ENCODE measurements around the gene TXLNA. TPM values are rescaled to one million over a fixed set of nuclear protein-coding genes. Genes with fewer than 3 reads are reported as not detected.

The TXLNA gene
- total RNA-seq, 1 experiment from 2014 or later: 35.0 TPM

DNA sequence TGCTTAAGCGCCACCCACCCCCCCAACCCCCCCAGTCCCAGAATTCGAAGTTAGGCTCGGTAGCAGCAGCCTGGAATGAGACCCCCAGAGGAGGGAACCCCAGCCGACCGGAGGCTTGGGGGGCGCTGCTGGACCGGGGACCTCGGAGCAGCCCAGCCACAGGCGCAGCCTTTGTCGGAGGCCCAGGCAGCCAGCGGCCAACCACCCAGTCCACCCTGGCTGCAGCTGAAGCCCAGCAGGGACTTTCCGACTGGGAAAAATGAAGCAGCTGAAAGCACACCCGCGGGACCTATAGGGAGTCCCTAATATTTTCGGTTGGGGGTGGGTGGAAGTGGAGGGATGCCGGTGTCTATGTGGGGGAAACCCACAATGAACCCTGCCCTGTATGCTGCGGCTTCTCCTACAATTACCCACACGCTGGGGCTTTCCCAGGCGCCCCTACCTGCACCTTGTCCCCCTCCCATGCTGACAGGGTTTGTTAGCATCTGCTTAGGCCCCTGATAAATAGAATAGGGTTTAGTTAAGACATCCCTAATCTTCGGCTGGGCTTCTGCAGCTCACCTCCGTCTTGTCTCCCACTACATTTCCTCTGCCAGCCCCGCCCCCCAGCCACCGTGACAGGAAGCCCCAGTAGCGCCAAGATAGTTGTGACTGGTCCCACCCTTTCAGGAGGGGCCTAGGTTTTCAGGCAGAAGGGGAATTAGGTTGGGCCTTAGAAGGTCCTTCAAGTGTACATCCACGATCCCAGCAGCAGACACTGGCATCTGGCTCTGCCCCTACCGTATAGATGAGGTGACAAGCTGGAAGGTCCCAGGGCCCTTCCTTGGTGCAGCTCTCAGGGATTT, 21.8 kb downstream of the TXLNA start:
- H3K27ac Mint-ChIP-seq (ENCODE audit: unreplicated experiment): peak overlapping the region; percentile 64
- no peaks in the 10 kb centered on the region for H3K36me3 ChIP-seq (ENCODE audit: control insufficient read depth, insufficient read depth, low read length)
- H3K27me3 ChIP-seq (replicated peaks; ENCODE audit: control insufficient read depth, insufficient read depth, low read length): no peaks in the 10 kb centered on the region
- no peak for DNase-seq
- ChIA-PET CTCF (interaction anchor here (0.6 to 1.4 kb wide), 3 partner anchors 14 to 25 kb away, joined by 3 to 4 read pairs (median 3); no protein-coding TSS in a partner anchor), POLR2A (interaction anchor here (1.1 to 1.2 kb wide), 2 partner anchors 22 to 93 kb away, joined by 3 to 4 read pairs; partner anchors contain the start of genes KPNA6 and TXLNA)
- TF ChIP-seq, protein P1, sequence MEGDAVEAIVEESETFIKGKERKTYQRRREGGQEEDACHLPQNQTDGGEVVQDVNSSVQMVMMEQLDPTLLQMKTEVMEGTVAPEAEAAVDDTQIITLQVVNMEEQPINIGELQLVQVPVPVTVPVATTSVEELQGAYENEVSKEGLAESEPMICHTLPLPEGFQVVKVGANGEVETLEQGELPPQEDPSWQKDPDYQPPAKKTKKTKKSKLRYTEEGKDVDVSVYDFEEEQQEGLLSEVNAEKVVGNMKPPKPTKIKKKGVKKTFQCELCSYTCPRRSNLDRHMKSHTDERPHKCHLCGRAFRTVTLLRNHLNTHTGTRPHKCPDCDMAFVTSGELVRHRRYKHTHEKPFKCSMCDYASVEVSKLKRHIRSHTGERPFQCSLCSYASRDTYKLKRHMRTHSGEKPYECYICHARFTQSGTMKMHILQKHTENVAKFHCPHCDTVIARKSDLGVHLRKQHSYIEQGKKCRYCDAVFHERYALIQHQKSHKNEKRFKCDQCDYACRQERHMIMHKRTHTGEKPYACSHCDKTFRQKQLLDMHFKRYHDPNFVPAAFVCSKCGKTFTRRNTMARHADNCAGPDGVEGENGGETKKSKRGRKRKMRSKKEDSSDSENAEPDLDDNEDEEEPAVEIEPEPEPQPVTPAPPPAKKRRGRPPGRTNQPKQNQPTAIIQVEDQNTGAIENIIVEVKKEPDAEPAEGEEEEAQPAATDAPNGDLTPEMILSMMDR (IDR thresholded peaks at IDR 0.05; ENCODE audit: insufficient read depth in 1 of 2, low read depth in 1 of 2, low read length in 1 of 2, severe bottlenecking in 1 of 2, unreplicated experiment in 1 of 2): peak in 1 of 2 experiments; percentile 16
- H3K9me3 Mint-ChIP-seq (ENCODE audit: unreplicated experiment): no peaks in the 10 kb centered on the region
- no peaks in the 10 kb centered on the region for H3K27me3 Mint-ChIP-seq (ENCODE audit: insufficient read depth, unreplicated experiment)
- H3K4me1 ChIP-seq: peaks cover 4% of the 10 kb centered on the region; the same call in 1 of the 2 replicates
- no TSS peak for BruUV-seq (replicated peaks)
- intact Hi-C loops (cut with micrococcal nuclease; ENCODE audit: unreplicated experiment): no loop called here
- H3K4me3 ChIP-seq (ENCODE audit: low read depth, low read length): peak overlapping the region; percentile 60
- no peaks in the 10 kb centered on the region for H3K4me1 Mint-ChIP-seq (ENCODE audit: low read depth, unreplicated experiment)
- H3K4me3 Mint-ChIP-seq (ENCODE audit: unreplicated experiment): peak overlapping the region; percentile 80
- peaks cover 35% of the 10 kb centered on the region for H3K36me3 Mint-ChIP-seq (ENCODE audit: insufficient read depth, unreplicated experiment)
- no peaks in the 10 kb centered on the region for H3K9me3 ChIP-seq

DNA sequence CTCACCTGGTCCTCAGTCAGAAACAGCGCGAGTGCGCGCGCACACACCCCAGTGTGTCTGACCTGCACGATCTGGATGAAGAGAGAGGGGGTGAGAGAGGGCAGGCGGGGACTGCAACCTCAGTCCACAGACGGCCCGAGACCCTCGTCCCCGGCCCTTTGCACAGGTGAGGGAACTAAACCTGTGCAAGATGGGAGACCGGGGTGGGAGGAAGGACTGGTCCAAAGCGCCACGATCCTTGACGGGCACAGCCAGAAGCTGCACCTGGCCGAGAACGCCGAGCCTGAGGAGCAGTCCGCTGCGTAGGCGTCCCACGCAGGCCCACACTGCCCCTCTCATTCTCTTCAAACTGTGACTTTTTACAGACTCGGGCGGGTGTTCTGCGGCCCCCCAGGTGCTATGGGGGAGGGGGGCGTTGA, 25.5 kb downstream of the TXLNA start:
- Mint-ChIP-seq H3K4me1 (ENCODE audit: low read depth, unreplicated experiment) (no peaks in the 10 kb centered on the region), H3K27me3 (ENCODE audit: insufficient read depth, unreplicated experiment) (no peaks in the 10 kb centered on the region), H3K36me3 (ENCODE audit: insufficient read depth, unreplicated experiment) (peaks cover 23% of the 10 kb centered on the region), H3K4me3 (ENCODE audit: unreplicated experiment) (peak overlapping the region; percentile 90), H3K9me3 (ENCODE audit: unreplicated experiment) (no peaks in the 10 kb centered on the region), H3K27ac (ENCODE audit: unreplicated experiment) (peak overlapping the region; percentile 89)
- no peaks in the 10 kb centered on the region for H3K27me3 ChIP-seq (replicated peaks; ENCODE audit: control insufficient read depth, insufficient read depth, low read length)
- ChIA-PET POLR2A (no interaction called here), CTCF (interaction anchor here (1.6 kb wide), 1 partner anchor 11 kb away, joined by 5 read pairs; no protein-coding TSS in a partner anchor)
- H3K4me3 ChIP-seq (ENCODE audit: low read depth, low read length): peak overlapping the region; percentile 68
- DNase-seq: no peak
- TF ChIP-seq, protein P1 (IDR thresholded peaks at IDR 0.05; ENCODE audit: insufficient read depth in 1 of 2, low read depth in 1 of 2, low read length in 1 of 2, severe bottlenecking in 1 of 2, unreplicated experiment in 1 of 2): no peak
- intact Hi-C loops (cut with micrococcal nuclease; ENCODE audit: unreplicated experiment): no loop called here
- BruUV-seq (replicated peaks): no TSS peak
- no peaks in the 10 kb centered on the region for H3K9me3 ChIP-seq
- H3K36me3 ChIP-seq (ENCODE audit: control insufficient read depth, insufficient read depth, low read length): no peaks in the 10 kb centered on the region
- peaks cover 4% of the 10 kb centered on the region; the same call in 1 of the 2 replicates for H3K4me1 ChIP-seq
